Right renal cortex interstitium (tissue), 3 donors: Measurements from ENCODE around the gene LRCH3. TPM values are rescaled to one million over a fixed set of nuclear protein-coding genes. Genes with fewer than 3 reads are reported as not detected.

Source experiments
- DNase-seq, 3 donors: peaks; one replicate each; pipeline ENCODE4 v3.0.0-alpha.2; 2013; ENCODE audit warnings: low read depth in 3 of 3, low spot score in 2 of 3
- polyA plus RNA-seq, 3 donors: library from polyadenylated mRNA; unstranded; fragments of 120-200 nt; gene quantifications; one replicate each; pipeline ENCODE4 v1.2.1, GENCODE V29; 2013; ENCODE audit not compliant: insufficient read length in 3 of 3

The LRCH3 gene
- polyA plus RNA-seq, 3 donors, result 34.4 to 39.5 (median 36.0) TPM

DNA sequence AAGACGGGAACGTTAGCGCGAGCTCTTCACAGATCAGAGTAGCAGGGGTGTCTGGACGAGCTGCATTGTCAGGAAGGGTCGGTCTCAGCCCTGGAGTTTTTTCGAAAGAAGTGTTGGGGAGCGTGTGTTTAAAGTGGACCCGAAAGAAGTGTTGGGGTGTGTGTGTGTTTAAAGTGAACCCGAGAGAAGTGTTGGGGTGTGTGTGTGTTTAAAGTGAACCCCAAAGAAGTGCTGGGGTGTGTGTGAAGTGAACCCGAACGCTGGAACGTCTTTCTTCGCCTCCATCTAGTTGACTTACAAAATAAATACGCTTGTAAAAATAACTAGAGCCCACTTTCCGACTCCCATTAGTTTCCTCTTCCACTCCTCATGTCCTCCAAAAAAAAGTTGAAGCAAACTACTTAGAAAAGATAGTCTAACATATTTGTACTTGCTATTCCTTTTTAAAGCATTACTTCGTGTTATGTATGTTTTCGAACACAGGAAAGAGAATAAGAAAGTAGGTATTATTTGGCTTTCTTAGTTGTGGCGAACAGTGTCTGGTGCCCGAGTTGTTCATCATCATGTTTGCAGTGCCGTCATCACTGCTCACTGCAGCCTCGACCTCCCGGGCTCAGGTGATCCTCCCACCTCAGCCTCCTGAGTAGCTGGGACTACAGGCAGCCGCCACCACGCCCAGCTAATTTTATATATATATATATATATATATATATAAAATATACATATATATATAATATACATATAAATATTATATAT is 1.0 kb downstream of the LRCH3 start:
- DNase-seq, result peak; percentile 27 to 40 (median 39)

GRCh38 chr3:197793247-197793646 is 2.2 kb downstream of the LRCH3 start:
- DNase-seq, result no peak

DNA sequence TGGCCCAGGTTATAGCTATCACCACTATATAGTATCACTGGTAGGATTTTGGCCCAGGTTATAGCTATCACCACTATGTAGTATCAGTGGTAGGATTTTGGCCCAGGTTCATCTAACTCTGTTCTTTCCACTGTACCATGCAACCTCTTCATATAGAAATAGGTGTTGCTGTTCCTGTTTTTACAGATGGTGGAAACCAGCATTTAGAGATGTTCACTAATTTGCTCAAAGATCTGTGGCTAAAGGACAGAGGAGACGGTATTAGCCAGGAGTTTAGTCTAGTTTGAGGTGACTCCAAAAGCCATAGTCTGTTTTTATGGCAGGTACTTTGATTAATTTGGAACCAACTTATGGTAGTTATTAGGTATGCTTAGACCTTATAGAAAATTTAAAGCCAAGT is 3.1 kb downstream of the LRCH3 start:
- DNase-seq, result no peak

- DNase-seq, result no peak
Measured at GRCh38 chr3:197795200-197795599, 4.1 kb downstream of the LRCH3 start.

- no peak for DNase-seq
Measured at GRCh38 chr3:197796087-197796486, 5.0 kb downstream of the LRCH3 start.

GRCh38 chr3:197798863-197799262 is 7.8 kb downstream of the LRCH3 start:
- DNase-seq, result no peak

GRCh38 chr3:197800379-197800778 is 9.3 kb downstream of the LRCH3 start:
- DNase-seq, result no peak

GRCh38 chr3:197801891-197802778 is 11.1 kb downstream of the LRCH3 start:
- DNase-seq, result no peak

DNA sequence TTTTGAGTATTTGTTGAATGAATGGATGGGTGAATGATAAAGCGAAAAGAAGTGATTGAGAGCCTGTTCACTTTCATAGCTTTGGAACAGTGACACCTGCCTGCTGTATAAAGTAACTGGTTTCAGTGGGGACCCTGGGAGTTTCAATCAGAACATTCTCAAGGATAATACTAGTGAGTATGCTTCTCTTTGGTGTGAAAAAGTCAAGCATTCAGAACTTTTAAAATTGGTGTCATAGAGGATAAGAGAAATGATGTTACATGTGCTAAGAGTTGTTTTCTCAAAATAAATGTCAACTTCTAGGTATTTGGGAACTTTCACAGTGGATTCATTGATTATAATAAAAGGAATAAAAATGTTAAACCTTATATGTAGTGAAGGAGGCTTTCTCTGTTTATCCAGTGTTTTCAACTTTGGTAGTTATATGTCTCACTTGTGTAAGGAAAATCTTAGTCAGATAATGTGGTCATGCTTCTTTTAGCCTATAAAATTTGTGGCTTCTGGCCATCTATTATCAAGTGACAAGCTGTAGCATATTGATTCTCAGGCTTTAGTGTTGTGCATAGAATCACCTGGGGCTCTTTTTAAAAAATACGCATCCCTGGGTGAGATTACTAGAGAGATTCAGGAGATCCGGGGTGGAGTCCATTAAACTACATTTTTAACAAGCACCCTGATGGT is 11.9 kb downstream of the LRCH3 start:
- DNase-seq, result no peak

DNA sequence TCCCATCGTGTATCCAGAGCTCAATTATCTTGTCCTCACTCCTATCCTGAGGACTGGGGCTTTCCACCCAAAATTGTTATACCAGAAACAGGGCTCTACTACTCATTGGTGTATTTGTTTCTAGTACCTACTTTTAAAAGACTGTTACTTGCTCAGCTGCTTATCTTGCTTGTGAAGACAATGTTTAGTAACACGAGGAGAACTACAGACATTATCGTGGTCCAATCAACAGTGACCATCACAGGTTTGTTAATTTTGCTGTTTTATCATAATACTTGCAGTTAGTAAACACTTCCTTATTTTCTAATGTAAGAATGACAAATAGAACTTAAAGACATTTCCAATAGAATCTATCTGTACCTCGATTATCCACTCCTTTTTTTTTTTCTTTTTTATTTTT is 13.5 kb downstream of the LRCH3 start:
- no peak for DNase-seq

- DNase-seq, result no peak
Measured at GRCh38 chr3:197807969-197808587, 17.0 kb downstream of the LRCH3 start.

- no peak for DNase-seq
Measured at GRCh38 chr3:197809356-197810020, 18.4 kb downstream of the LRCH3 start.

- no peak for DNase-seq
Measured at GRCh38 chr3:197810901-197811300, 19.8 kb downstream of the LRCH3 start.

- DNase-seq, result no peak
Measured at GRCh38 chr3:197811343-197811742, 20.3 kb downstream of the LRCH3 start.

GRCh38 chr3:197814372-197814771 is 23.3 kb downstream of the LRCH3 start:
- DNase-seq, result no peak

DNA sequence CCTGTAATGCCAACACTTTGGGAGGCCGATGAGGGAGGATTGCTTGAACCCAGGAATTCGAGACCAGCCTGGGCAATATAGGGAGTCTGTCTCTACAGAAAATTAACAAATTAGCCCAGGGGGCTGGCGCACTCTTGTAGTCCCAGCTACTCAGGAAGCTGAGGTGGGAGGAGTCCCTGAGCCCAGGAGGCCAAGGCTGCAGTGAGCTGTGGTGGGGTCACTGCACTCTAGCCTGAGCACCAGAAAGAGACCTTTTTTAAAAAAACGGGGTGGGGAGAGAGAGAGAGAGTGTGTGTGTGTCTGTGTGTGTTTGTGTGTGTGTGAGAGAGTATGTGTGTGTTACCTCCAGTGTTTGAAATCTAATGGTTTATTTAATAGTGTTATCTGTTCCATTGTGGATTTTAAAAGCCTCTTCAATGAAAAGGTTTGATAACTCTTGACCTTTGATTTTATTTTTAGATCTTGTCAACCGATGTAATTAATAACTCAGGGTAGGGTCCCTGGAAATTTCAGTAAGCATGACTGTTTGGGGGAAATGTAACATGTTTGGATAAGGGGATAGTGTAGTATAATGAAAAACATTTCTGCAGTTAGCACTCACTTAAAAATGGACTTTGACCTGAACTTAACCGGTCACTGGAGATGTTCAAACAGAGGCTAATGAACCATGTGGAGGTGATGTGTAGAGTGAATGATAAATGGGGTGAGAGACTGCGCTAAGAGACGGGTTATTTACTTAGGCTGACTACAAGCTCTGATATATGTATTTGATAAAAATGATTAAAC is 29.7 kb downstream of the LRCH3 start:
- no peak for DNase-seq

DNA sequence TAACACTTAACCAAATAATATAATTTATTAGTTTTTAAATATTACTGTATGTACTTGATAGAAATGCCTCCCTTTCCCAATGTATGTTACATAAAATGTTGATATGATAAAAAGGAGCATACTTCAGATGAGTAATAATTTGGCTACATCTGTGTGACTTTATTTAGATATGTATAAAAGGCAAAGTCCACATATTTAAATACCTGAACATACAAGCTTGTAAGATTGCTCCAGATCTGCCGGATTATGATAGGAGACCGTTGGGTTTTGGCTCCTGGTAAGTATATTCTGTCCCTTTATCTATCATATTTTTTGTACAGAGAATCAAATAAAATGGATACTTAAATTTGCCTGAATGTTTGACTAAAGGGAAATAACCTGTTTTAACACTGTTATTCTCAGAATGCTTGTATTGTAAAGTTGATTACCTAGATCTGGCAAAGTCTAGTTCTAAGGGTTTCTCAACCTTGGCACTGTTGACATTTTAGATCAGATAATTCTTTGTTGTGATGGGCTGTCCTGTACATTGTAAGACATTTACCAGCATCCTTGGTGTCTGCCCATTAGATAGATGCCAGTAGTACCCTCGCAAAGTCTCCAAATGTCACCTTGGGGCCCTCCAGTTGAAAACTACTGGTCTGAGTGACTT is 38.5 kb downstream of the LRCH3 start:
- DNase-seq, result no peak

- DNase-seq, result no peak
Measured at GRCh38 chr3:197830308-197830966, 39.4 kb downstream of the LRCH3 start.

DNA sequence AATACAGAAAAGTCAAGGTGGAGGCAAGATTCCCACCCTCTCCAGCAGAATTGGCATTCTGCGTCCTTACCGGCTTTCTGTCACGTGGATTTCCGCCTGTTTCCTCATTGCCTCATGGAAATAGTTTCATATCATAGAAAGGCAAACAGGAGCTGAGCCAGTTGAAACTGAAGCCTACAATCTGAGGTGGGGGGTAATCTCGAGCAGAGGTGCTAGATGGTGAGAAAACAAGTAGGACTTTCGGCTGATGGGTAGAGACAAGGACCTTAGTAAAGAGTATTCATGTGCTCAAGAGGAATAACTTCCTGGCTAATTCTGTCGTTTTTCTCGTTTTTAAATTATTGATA is 39.9 kb downstream of the LRCH3 start:
- no peak for DNase-seq
